OCI-LY1 (cell line): ENCODE results near the gene FRMD4A.

Source experiments
- H2AFZ ChIP-seq: fragments of 200-600 bp; sonication (generic), shearing (Covaris generic); 2 replicates; pipeline ENCODE4 v1.6.0; 2014; ENCODE audit warnings: antibody characterized with exemption, mild to moderate bottlenecking, low read length
- H3F3A ChIP-seq: fragments of 200-600 bp; sonication (generic), shearing (Covaris generic); 2 replicates; pipeline ENCODE4 v1.6.0; 2014; ENCODE audit warnings: mild to moderate bottlenecking, antibody characterized with exemption, low read length, moderate library complexity; ENCODE audit not compliant: insufficient read depth
- H3K27ac ChIP-seq: fragments of 200-600 bp; sonication (generic); 2 replicates; pipeline ENCODE4 v1.5.1; 2014; ENCODE audit warnings: low read length, mixed run types, mild to moderate bottlenecking, low read depth; ENCODE audit not compliant: poor library complexity, severe bottlenecking
- H3K27me3 ChIP-seq: fragments of 200-600 bp; sonication (generic); 2 replicates; pipeline ENCODE4 v1.6.0; 2014; ENCODE audit warnings: antibody characterized with exemption, mild to moderate bottlenecking, low read length, moderate library complexity; ENCODE audit not compliant: insufficient read depth
- H3K36me3 ChIP-seq: fragments of 200-600 bp; sonication (generic); 2 replicates; pipeline ENCODE4 v1.6.1; 2014; ENCODE audit warnings: mild to moderate bottlenecking, antibody characterized with exemption, low read length, moderate library complexity, mixed read lengths; ENCODE audit not compliant: insufficient read depth
- H3K4me1 ChIP-seq: fragments of 200-600 bp; sonication (generic); 2 replicates; pipeline ENCODE4 v1.5.1; 2014; ENCODE audit warnings: mild to moderate bottlenecking, low read length, moderate library complexity; ENCODE audit not compliant: insufficient read depth, severe bottlenecking
- H3K4me2 ChIP-seq: fragments of 200-600 bp; sonication (generic), shearing (Covaris generic); 2 replicates; pipeline ENCODE4 v1.6.1; 2014; ENCODE audit warnings: low read length
- H3K4me3 ChIP-seq: fragments of 200-600 bp; sonication (generic); 2 replicates; pipeline ENCODE4 v1.5.1; 2014; ENCODE audit warnings: low read length, low read depth, mild to moderate bottlenecking, mixed read lengths; ENCODE audit not compliant: poor library complexity, severe bottlenecking
- H3K79me2 ChIP-seq: fragments of 200-600 bp; shearing (Covaris generic); 2 replicates; pipeline ENCODE4 v1.6.1; 2016; ENCODE audit warnings: mixed run types, low read length, mixed read lengths; ENCODE audit not compliant: insufficient read depth
- H3K9ac ChIP-seq: fragments of 200-600 bp; sonication (generic), shearing (Covaris generic); 2 replicates; pipeline ENCODE4 v1.6.1; 2014; ENCODE audit warnings: mild to moderate bottlenecking, low read length, mixed read lengths
- H3K9me2 ChIP-seq: fragments of 200-600 bp; sonication (generic), shearing (Covaris generic); 2 replicates; pipeline ENCODE4 v1.6.1; 2014; ENCODE audit warnings: low read depth, mild to moderate bottlenecking, low read length, mixed read lengths
- H3K9me3 ChIP-seq: fragments of 200-600 bp; shearing (Covaris generic); 2 replicates; pipeline ENCODE4 v1.6.1; 2014; ENCODE audit warnings: low read length, mixed read lengths
- H4K20me1 ChIP-seq: fragments of 200-600 bp; sonication (generic), shearing (Covaris generic); 2 replicates; pipeline ENCODE4 v1.6.0; 2016; ENCODE audit warnings: mild to moderate bottlenecking, low read length; ENCODE audit not compliant: insufficient read depth
- CTCF ChIP-seq: fragments of 200-600 bp; sonication (generic), shearing (Covaris generic); IDR thresholded peaks from 2 replicates; pipeline ENCODE4 v1.5.1; 2017; ENCODE audit warnings: mild to moderate bottlenecking, antibody characterized with exemption, low read length, moderate library complexity, mixed read lengths
- EZH2 ChIP-seq: fragments of 200-600 bp; sonication (generic), shearing (Covaris generic); IDR thresholded peaks from 2 replicates; pipeline ENCODE4 v1.8.0; 2017; ENCODE audit warnings: borderline replicate concordance, mixed run types, mild to moderate bottlenecking, antibody characterized with exemption, low read length, moderate library complexity, mixed read lengths

FRMD4A gene

GRCh38 chr10:14356921-14357320, 26.2 kb upstream of the FRMD4A start:
- no peak overlapping the region for H3K27ac ChIP-seq
- no peaks in the 10 kb centered on the region for H3K36me3 ChIP-seq
- no peaks in the 10 kb centered on the region for H3K9me3 ChIP-seq
- no peaks in the 10 kb centered on the region for H4K20me1 ChIP-seq
- no peak overlapping the region for H3K9ac ChIP-seq
- TF ChIP-seq CTCF (no peak), EZH2 (no peak)
- no peak overlapping the region for H2AFZ ChIP-seq
- no peak overlapping the region for H3K4me2 ChIP-seq
- no peaks in the 10 kb centered on the region for H3K79me2 ChIP-seq
- no peaks in the 10 kb centered on the region for H3K4me1 ChIP-seq
- H3K9me2 ChIP-seq = no peaks in the 10 kb centered on the region
- H3F3A ChIP-seq = no peaks in the 10 kb centered on the region
- H3K4me3 ChIP-seq = no peak overlapping the region
- no peaks in the 10 kb centered on the region; the same call in 1 of the 2 replicates for H3K27me3 ChIP-seq

GRCh38 chr10:14355750-14356149, 25.0 kb upstream of the FRMD4A start:
- H2AFZ ChIP-seq = no peak overlapping the region
- H4K20me1 ChIP-seq = no peaks in the 10 kb centered on the region
- TF ChIP-seq CTCF = no peak
- no peak for TF ChIP-seq EZH2
- no peak overlapping the region for H3K4me2 ChIP-seq
- no peaks in the 10 kb centered on the region for H3F3A ChIP-seq
- H3K79me2 ChIP-seq = no peaks in the 10 kb centered on the region
- no peaks in the 10 kb centered on the region for H3K36me3 ChIP-seq
- H3K27me3 ChIP-seq = no peaks in the 10 kb centered on the region; the same call in 1 of the 2 replicates
- no peak overlapping the region for H3K9ac ChIP-seq
- H3K27ac ChIP-seq = no peak overlapping the region
- H3K9me3 ChIP-seq = no peaks in the 10 kb centered on the region
- H3K9me2 ChIP-seq = no peaks in the 10 kb centered on the region
- no peak overlapping the region for H3K4me3 ChIP-seq
- H3K4me1 ChIP-seq = no peaks in the 10 kb centered on the region

- no peaks in the 10 kb centered on the region for H4K20me1 ChIP-seq
- no peaks in the 10 kb centered on the region for H3K79me2 ChIP-seq
- no peaks in the 10 kb centered on the region for H3K36me3 ChIP-seq
- no peaks in the 10 kb centered on the region; the same call in 1 of the 2 replicates for H3K27me3 ChIP-seq
- no peaks in the 10 kb centered on the region for H3K9me3 ChIP-seq
- no peak overlapping the region for H2AFZ ChIP-seq
- no peak overlapping the region for H3K4me3 ChIP-seq
- no peaks in the 10 kb centered on the region for H3K4me1 ChIP-seq
- no peaks in the 10 kb centered on the region for H3F3A ChIP-seq
- no peaks in the 10 kb centered on the region for H3K9me2 ChIP-seq
- TF ChIP-seq CTCF (no peak), EZH2 (no peak)
- no peak overlapping the region for H3K4me2 ChIP-seq
- H3K9ac ChIP-seq = no peak overlapping the region
- H3K27ac ChIP-seq = no peak overlapping the region
Measured at GRCh38 chr10:14353291-14353913, 22.7 kb upstream of the FRMD4A start.
